Activated CD4-positive, CD25-positive, alpha-beta regulatory T cell (primary cell): ENCODE data around the gene HOPX.
"Not testable (repeated sequence)": the region's sequence is repeated elsewhere in the genome, so short reads cannot be mapped to it uniquely, and the experiment has no call there.

Experiments
- DNase-seq, 4 experiments: peaks; one replicate each; lab custom pipeline; 2025; lab: John Stamatoyannopoulos, UW

HOPX gene

DNA sequence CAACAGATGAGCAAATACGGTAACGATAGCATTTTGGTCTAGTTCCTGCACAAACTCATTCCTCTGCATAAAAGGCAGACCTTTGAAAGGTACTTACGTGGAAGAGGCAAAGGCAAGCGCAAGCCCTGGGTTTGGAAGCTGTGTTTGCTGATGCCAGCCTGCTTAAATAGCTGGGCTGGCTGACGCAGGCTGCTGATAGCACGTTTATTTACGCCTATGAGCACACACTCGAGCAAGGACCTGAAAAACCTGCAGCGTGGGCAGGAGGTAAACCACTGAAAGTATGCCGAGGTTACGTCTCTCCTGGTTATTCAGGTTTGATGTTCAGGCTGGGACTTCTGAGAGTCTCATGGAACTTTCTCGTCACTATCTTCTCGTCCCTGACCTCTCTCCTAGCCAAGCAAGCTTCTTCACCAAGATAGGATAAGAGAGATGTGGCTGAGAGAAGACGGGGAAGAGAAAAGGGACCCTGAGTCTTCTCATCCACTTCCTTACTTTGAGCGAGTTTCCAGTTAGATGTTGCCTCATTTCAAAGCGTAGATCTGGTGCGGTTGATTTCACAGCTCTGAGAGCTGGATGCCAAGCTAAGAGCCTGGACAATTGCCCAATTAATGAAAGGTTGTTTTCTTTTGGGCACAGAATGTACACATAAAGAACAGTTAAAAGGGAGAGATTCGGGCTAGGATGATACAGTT is at the start of gene HOPX:
HOPX (minus strand) TSS at position 139 of the 695 bp plus-strand sequence. CDS start 23,480 bp downstream, outside the sequence.
- DNase-seq: peak in 1 of 4 experiments; percentile 20

GRCh38 chr4:56730097-56730496 is 49.0 kb upstream of the HOPX start:
- no peak for DNase-seq

DNA sequence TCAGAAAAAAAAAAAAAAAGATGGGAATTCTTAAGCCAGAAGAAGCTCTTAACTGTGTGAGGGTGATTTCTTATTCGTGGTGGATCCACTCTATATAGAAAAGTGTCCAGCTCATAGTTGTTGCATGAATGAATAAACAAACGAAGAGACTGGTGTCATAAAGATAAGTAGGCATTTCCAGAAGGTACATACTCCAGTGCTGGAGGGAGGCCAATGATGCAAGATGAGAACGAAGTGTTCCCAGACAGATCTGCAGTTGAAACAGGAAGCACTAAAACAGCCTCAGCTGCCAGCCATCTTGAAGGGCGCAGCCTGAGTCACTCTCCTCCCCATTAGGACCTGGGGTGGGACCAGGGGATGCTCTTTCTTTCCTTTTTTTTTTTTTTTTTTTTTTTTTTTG is 47.4 kb upstream of the HOPX start:
- DNase-seq: no peak

GRCh38 chr4:56727150-56727549 is 46.1 kb upstream of the HOPX start:
- no peak for DNase-seq

DNA sequence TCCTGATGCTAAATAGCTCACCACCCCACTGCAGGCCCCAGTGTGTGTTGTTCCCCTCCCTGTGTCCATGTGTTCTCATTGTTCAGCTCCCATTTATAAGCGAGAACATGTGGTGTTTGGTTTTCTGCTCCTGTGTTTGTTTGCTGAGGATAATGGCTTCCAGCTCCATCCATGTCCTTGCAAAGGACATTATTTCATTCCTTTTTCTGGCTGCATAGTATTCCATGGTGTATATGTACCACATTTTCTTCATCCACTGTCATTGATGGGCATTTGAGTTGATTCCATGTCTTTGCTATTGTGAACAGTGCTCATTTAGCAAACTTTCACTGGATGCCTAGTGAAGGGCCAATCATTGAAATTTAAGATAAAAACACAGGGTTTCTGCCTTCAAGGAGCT is 45.5 kb upstream of the HOPX start:
- DNase-seq: not testable (repeated sequence)

GRCh38 chr4:56723659-56724230 is 42.6 kb upstream of the HOPX start:
- DNase-seq: no peak

DNA sequence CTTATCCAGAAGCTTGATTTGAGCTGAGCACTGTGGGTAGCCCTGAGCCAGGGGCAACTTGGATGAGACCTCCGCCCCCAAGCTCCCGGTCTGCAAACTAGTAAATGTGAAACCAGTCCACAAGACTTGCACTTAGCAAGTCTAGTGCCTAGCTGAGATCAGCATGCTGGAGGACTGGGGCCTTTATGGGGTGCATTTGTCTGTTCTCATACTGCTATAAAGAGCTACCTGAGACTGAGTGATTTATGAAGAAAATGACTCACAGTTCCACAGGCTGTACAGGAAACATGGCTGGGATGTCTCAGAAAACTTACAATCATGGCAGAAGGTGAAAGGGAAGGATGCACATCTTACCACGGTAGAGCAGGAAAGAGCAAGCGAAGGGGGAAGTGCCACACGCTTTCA is 42.1 kb upstream of the HOPX start:
- no peak for DNase-seq

- DNase-seq: no peak
Observed at GRCh38 chr4:56708146-56708545, 27.1 kb upstream of the HOPX start.

- no peak for DNase-seq
Observed at GRCh38 chr4:56705966-56706365, 24.9 kb upstream of the HOPX start.

DNA sequence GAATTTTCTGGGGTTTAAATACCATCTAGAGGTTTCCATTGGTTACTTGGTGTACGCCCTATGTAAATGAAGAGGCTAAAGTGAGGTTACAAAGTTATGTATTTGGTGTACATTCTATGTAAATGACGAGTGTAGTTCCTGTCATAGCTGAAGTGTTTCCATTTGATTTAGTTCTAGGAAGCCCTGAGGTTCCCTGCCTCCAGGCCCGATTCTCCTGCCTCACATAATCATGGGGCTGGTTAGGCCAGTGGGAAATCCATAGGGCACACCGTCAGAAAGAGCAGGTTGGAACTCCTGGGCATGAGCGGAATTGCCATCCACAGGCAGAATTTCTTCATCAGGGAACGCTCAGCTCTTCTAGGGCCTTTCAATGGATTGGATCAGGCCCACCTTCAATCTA is 24.2 kb upstream of the HOPX start:
- DNase-seq: no peak

DNA sequence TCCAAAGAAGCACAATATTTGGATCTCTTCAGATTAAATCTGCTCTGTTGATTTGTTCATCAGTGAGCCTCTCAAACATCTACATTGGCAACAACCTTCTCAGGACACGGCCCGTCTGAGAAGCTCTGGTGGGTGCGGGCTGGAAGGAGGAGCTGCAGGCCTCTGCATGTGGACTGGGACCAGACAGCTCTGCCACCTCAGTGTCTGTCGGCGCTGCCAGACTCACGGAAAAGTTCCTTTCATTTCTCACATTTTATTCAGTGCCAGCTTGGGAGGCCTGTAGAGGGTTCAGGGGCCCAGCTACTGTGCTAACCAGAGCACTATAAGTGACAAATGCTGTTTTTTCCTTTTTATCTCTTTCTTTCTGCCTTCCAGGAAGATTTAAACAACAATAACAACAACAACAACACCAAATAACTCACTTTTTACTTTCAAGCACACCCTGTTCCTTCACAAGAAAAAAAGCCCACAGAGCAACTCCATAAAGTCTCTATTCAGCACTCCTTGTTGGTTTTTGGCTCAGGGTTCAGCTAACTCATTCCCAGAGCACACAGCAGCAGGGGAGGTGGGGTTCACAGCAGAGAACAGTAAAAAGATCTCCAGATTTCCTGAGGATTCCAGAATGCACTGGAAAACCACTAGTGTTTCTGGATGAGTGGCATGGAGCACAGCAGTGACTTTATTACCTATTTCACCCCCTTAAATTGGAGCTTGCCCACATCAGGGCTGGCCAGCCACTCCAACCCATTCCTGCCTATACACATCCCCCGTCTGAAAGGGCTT is 23.2 kb upstream of the HOPX start:
- DNase-seq: no peak

DNA sequence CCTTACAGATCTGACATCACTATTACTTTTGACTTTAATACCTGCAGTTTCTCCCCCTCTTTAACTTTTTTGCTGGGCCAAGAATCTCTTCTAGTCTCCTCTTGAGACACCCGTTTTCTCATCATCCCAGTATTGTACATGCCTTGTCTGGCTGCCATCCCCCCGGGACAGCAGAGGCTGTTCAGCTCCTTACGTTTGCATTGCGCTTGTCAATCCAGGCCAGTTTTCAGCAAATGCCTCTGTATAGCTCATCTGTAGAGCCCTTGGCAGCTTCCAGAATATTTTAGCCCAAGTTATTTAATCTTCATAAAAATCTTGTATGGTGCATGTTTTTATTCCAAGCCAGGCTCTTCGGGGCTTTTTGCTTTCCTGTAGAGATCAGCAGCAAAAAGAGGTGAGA is 22.3 kb upstream of the HOPX start:
- DNase-seq: no peak

- no peak for DNase-seq
Observed at GRCh38 chr4:56701644-56702043, 20.5 kb upstream of the HOPX start.

- no peak for DNase-seq
Observed at GRCh38 chr4:56701161-56701480, 20.0 kb upstream of the HOPX start.

DNA sequence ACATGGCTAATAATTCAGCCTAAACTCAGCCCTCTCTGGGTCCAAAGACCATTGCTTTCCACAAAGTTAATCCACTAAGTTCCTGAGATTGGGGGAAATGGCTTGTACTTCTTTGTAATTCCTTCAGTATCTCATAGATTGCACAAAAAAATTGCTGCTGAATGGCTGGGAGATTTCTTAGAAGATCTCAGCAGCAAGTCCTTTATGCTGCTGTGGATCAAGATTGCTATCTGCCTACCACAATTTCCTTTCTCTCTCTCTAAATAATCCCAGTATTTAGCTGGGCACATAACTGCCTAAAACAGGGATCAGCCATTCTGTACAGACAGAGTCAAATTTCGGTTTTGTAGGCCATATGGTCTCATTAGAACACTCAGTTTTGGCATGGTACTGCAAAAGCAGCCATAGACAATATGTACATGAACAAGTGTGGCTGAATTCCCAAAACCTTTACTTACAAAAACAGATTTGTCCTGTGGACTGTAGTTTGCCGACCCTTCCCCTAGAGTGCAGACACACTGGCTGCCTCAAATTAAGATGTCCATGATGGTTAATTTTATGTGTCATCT is 18.5 kb upstream of the HOPX start:
- DNase-seq: no peak

GRCh38 chr4:56698329-56698728 is 17.2 kb upstream of the HOPX start:
- no peak for DNase-seq

- no peak for DNase-seq
Observed at GRCh38 chr4:56696056-56696455, 15.0 kb upstream of the HOPX start.

DNA sequence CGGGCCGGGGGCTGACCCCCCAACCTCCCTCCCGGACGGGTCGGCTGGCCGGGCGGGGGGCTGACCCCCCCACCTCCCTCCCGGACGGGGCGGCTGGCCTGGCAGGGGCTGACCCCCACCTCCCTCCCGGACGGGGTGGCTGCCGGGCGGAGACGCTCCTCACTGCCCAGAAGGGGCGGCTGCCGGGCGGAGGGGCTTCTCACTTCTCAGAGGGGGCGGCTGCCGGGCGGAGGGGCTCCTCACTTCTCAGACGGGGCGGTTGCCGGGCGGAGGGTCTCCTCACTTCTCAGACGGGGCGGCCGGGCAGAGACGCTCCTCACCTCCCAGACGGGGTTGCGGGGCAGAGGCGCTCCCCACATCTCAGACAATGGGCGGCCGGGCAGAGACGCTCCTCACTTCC is 12.4 kb upstream of the HOPX start:
- not testable (repeated sequence) for DNase-seq

DNA sequence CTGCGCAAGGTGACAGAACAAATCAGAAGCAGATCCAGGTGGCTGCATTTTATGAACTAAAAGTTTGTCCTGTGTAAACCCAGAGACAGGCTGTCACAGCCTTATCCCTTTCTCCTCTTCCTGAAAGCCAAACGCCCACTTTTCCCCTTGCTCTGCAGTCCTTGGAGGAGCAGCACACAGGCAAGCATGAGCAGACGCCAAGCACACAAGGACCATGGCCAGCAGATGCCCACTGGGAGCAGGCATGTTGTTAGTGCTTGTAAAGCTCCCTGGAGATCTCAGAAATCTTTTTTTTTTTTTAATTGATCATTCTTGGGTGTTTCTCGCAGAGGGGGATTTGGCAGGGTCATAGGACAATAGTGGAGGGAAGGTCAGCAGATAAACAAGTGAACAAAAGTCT is 11.5 kb upstream of the HOPX start:
- DNase-seq: no peak

GRCh38 chr4:56691425-56691824 is 10.3 kb upstream of the HOPX start:
- DNase-seq: no peak

DNA sequence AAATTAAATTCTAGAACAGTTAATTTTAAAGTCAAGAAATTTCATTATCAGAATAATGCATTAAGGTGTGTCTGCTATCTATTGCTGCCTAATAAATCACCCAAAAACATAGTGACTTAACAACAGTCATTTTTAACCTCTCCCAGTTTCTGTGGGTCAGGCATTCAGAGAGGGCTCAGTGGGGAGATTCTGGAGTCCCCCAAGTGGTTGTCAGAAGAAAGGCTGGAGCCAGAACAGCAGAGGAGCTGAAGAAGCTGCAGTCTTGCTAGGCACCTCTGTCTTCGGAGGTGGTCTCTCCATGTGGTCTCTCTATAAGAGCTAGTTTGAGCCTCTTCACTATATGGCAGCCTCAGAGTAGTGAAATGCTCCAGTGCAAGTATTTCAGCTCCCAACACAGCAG is 9.3 kb upstream of the HOPX start:
- no peak for DNase-seq

DNA sequence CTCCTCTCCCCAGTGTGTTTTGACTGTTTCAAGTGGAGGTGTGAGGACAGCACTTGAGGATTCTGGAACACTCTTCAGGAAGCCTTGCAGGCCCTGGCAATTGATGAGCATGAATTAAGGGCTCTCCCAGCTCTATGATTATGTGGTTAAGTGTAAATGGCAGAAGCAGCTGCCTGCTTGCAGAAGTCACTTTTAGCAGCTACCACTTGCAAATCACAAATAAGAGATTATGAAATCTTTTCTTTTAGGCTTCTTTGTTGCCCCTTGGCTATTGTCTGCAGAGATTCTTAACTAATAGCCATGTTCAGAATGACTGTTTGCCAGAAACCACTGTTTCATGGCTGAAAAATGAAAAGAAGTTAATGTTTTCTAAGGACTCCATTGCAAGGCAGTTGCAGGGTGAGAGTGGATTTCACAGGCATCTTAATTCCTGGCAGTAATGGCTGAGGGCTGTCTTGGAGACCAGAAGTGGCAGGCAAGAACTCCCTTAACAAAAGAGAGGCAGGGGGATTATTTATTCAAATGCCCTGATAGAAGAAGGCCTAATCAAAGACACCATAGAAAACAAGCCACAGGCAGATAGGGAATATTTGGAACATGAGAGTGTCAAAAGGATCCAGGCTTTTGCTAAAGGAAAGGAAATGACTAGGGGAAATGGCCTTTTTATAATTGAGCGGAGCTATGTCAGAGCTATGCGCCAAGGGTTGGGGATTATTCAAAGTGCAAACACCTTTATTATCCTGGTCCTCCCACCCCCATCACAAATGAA is 8.3 kb upstream of the HOPX start:
- DNase-seq: no peak
